OCI-LY3 (cell line): ENCODE data around the gene DNAH17.

ENCODE experiments used
- CTCF ChIP-seq: fragments of 200-600, 300-600 bp; sonication (generic); IDR thresholded peaks from 2 replicates; pipeline ENCODE4 v1.5.1; 2014; ENCODE audit warnings: antibody characterized with exemption, low read length, low read depth
- EZH2phosphoT487 ChIP-seq: fragments of 200-600 bp; shearing (Covaris generic); IDR thresholded peaks from 2 replicates; pipeline ENCODE4 v1.6.1; 2018; ENCODE audit warnings: antibody characterized with exemption, mixed run types, low read depth

GRCh38 chr17:78524870-78525510 lies 52.2 kb downstream of the DNAH17 start:
- TF ChIP-seq CTCF = no peak
- no peak for TF ChIP-seq EZH2phosphoT487
